Measurements from ENCODE around the gene USP15.

USP15 gene

GRCh38 chr12:62285284-62285683, 25.1 kb downstream of the USP15 start:
- no peak for TF ChIP-seq CTCF (IDR thresholded peaks at IDR 0.05; ENCODE audit: borderline replicate concordance, control extremely low read depth, extremely low read depth, insufficient read depth, missing control alignments)
- DNase-seq (ENCODE audit: low spot score), result no peak
- in situ Hi-C loops (cut with MboI; ENCODE audit: low sequenced_read_pairs, unreplicated experiment), result no loop called here

- TF ChIP-seq CTCF (IDR thresholded peaks at IDR 0.05; ENCODE audit: borderline replicate concordance, control extremely low read depth, extremely low read depth, insufficient read depth, missing control alignments), result no peak
- no peak for DNase-seq (ENCODE audit: low spot score)
- in situ Hi-C loops (cut with MboI; ENCODE audit: low sequenced_read_pairs, unreplicated experiment), result no loop called here
Measured at GRCh38 chr12:62288328-62288727, 28.1 kb downstream of the USP15 start.

GRCh38 chr12:62290846-62291245, 30.6 kb downstream of the USP15 start:
- no peak for DNase-seq (ENCODE audit: low spot score)
- TF ChIP-seq CTCF (IDR thresholded peaks at IDR 0.05; ENCODE audit: borderline replicate concordance, control extremely low read depth, extremely low read depth, insufficient read depth, missing control alignments), result no peak
- in situ Hi-C loops (cut with MboI; ENCODE audit: low sequenced_read_pairs, unreplicated experiment), result no loop called here

- no peak for TF ChIP-seq CTCF (IDR thresholded peaks at IDR 0.05; ENCODE audit: borderline replicate concordance, control extremely low read depth, extremely low read depth, insufficient read depth, missing control alignments)
- in situ Hi-C loops (cut with MboI; ENCODE audit: low sequenced_read_pairs, unreplicated experiment), result no loop called here
- DNase-seq (ENCODE audit: low spot score), result no peak
Measured at GRCh38 chr12:62291864-62292760, 31.9 kb downstream of the USP15 start.

- DNase-seq (ENCODE audit: low spot score), result no peak
- in situ Hi-C loops (cut with MboI; ENCODE audit: low sequenced_read_pairs, unreplicated experiment), result no loop called here
Measured at GRCh38 chr12:62292761-62293344, 32.6 kb downstream of the USP15 start.

GRCh38 chr12:62294378-62294777, 34.2 kb downstream of the USP15 start:
- in situ Hi-C loops (cut with MboI; ENCODE audit: low sequenced_read_pairs, unreplicated experiment), result no loop called here

More at GRCh38 chr12:62292761-62293344, 32.6 kb downstream of the USP15 start:
- no peak for TF ChIP-seq CTCF (IDR thresholded peaks at IDR 0.05; ENCODE audit: borderline replicate concordance, control extremely low read depth, extremely low read depth, insufficient read depth, missing control alignments)

More at GRCh38 chr12:62294378-62294777, 34.2 kb downstream of the USP15 start:
- no peak for TF ChIP-seq CTCF (IDR thresholded peaks at IDR 0.05; ENCODE audit: borderline replicate concordance, control extremely low read depth, extremely low read depth, insufficient read depth, missing control alignments)
- no peak for DNase-seq (ENCODE audit: low spot score)

All from GM13976 (cell line).